ENCODE results near the gene GASK1B. TPM values are rescaled to one million over a fixed set of nuclear protein-coding genes. Genes with fewer than 3 reads are reported as not detected.

GASK1B gene
- total and polyA plus RNA-seq, 2 donors (not counting 3 experiments of a cell fraction or from before 2014, with no cell fraction given) = 160 to 235 TPM

DNA sequence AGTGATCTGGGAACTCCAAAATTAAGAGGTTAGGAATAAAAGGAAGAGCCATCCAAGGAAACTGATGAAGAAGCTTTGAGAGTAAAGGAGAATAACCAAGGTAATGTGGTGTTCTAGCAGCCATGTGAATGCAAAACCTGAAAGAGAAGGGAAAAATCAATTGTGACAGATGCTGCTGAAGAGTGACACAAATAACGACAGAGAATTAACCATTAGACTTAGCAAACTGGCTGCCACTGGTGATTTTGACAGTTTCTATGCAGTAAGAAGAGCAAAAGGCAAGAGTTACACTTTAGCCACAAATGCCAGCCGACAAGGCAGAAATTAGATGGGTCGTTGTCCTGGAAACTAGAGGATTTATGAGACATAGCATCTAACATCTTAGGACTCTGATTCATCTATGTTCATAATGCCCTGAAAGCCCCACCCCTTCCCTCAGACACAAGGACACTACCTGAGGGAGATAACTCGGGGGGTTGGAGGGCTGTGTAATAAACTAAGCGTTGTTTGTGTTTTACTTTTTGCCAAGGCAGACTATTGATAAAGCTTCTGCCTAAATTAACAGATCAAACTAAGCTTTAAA is 24.5 kb upstream of the GASK1B start:
- H4K20me1 ChIP-seq (replicated peaks; ENCODE audit: control insufficient read depth, extremely low read depth, insufficient read depth, low read length) = no peaks in the 10 kb centered on the region
- H3K9me3 ChIP-seq (replicated peaks; ENCODE audit: control insufficient read depth, insufficient read depth, low read length) = no peaks in the 10 kb centered on the region
- no TSS peak for BruUV-seq (replicated peaks)
- FAIRE-seq (no peak), DNase-seq (ENCODE audit: low read depth, low spot score) (no peak)
- H3K9me1 ChIP-seq (replicated peaks; ENCODE audit: control insufficient read depth, extremely low read depth, insufficient read depth, low read length) = no peaks in the 10 kb centered on the region
- CTCF ChIA-PET = no interaction called here
- dilution Hi-C loops (cut with MboI; ENCODE audit: extremely low pct_ligation_motif_present, low sequenced_read_pairs) = no loop called here
- H3K79me2 ChIP-seq (ENCODE audit: control insufficient read depth, insufficient read depth, low read length) = no peaks in the 10 kb centered on the region
- no peak overlapping the region for H3K9ac ChIP-seq (replicated peaks; ENCODE audit: extremely low read depth, insufficient read depth, low read length)
- H2AFZ ChIP-seq (ENCODE audit: low read depth, low read length) = no peak overlapping the region
- intact Hi-C loops (cut with micrococcal nuclease) = no loop called here
- H3K4me1 ChIP-seq (ENCODE audit: control insufficient read depth, extremely low read depth, insufficient read depth, low read length) = no peaks in the 10 kb centered on the region
- H3K27ac ChIP-seq (ENCODE audit: insufficient read depth, low read depth, low read length) = no peak overlapping the region
- POLR2A ChIA-PET = no interaction called here
- peaks cover 4 to 5% of the 10 kb centered on the region in 2 experiments for H3K36me3 ChIP-seq (ENCODE audit: control insufficient read depth in 2 of 2, extremely low read depth in 1 of 2, insufficient read depth in 2 of 2, low read length in 2 of 2)
- no peak overlapping the region for H3K4me2 ChIP-seq (ENCODE audit: insufficient read depth, low read length)
- H3K4me3 ChIP-seq (replicated peaks in 1 of 3; ENCODE audit: insufficient read depth in 1 of 3, low read depth in 1 of 3, low read length in 3 of 3) = no peak overlapping the region
- TF ChIP-seq POLR2A (IDR thresholded peaks at IDR 0.05; ENCODE audit: low read depth, low read length) (no peak), CTCF (IDR thresholded peaks at IDR 0.05; ENCODE audit: extremely low read depth in 1 of 2, insufficient read depth in 1 of 2, low read depth in 1 of 2, low read length in 2 of 2) (no peak), POLR2AphosphoS5 (IDR thresholded peaks at IDR 0.05; ENCODE audit: insufficient read depth, low read depth, low read length) (no peak), EZH2 (IDR thresholded peaks at IDR 0.05; ENCODE audit: borderline replicate concordance, low read depth, low read length, severe bottlenecking) (no peak), JUN (IDR thresholded peaks at IDR 0.05; ENCODE audit: borderline replicate concordance, insufficient read depth, insufficient read length, low read depth) (no peak), FOS (IDR thresholded peaks at IDR 0.05; ENCODE audit: borderline replicate concordance, insufficient read depth, low read length) (no peak), MYC (IDR thresholded peaks at IDR 0.05; ENCODE audit: low read depth, low read length) (no peak), GATA2 (IDR thresholded peaks at IDR 0.05; ENCODE audit: insufficient read depth, insufficient read length, low read depth, low read length) (no peak)
- TF ChIP-seq, protein P1, sequence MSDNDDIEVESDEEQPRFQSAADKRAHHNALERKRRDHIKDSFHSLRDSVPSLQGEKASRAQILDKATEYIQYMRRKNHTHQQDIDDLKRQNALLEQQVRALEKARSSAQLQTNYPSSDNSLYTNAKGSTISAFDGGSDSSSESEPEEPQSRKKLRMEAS (IDR thresholded peaks at IDR 0.05; ENCODE audit: insufficient read depth, insufficient read length) = no peak
- no peaks in the 10 kb centered on the region for H3K27me3 ChIP-seq (ENCODE audit: control insufficient read depth in 2 of 2, insufficient read depth in 2 of 2, low read length in 2 of 2)
